H1 (cell line): Measurements from ENCODE around the gene DSC3.

Source experiments
- MAFK ChIP-seq: IDR thresholded peaks from 2 replicates; pipeline ENCODE4 v1.6.1; 2012; ENCODE audit warnings: low read depth, mild to moderate bottlenecking, improper control_type of control experiment, low read length
- TF ChIP-seq, protein P1 (sequence below), 3 experiments: IDR thresholded peaks; 1 replicate in 2 of 3; 2 replicates in 1 of 3; pipeline versions ENCODE4 v1.5.1 to v1.6.1; 2011; ENCODE audit warnings: low read length in 3 of 3, mild to moderate bottlenecking in 3 of 3, inconsistent platforms in 2 of 3, low read depth in 1 of 3, moderate library complexity in 1 of 3; ENCODE audit not compliant: insufficient read depth in 1 of 3; ENCODE audit errors: control extremely low read depth in 1 of 3
- TF ChIP-seq, protein P2 (sequence below): IDR thresholded peaks from 2 replicates; pipeline ENCODE4 v1.6.1; 2011; ENCODE audit warnings: low read depth, mild to moderate bottlenecking, low read length; ENCODE audit not compliant: insufficient read depth

DNA sequence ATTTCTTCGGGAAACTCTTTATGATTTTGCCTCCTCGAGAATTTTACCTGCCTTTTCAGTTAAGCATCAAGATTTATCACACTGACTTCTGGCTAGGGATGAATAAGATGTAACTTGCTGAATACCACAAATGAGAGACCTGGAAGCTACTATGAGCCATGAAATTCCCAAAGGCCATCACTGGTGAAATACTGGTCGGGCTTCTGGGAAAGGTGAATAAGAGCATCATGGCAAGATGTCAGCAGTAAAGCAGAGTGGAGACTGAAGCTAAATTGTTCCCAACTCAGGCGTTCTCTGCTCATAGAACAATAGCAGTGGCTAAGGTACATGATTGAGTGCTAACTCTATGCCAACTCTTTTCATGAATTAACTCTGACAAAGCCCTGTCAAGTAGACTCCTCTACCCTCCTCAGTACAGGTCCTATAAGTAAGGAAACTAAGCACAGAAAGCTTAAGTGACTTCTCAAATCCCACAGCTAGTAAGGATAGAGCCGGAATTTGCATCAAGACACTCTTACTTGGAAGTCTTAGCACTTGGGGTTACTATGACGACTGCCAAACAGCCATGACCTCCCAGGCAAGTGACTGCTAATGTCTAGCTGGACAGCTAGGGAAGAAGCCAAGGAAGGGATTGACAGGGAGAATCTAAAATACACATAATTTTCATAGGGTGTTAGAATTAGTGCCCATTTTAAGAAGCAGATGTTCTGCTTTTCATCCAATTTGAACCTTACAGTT is 22.7 kb upstream of the DSC3 start:
- TF ChIP-seq MAFK = no peak
- TF ChIP-seq, protein P1, sequence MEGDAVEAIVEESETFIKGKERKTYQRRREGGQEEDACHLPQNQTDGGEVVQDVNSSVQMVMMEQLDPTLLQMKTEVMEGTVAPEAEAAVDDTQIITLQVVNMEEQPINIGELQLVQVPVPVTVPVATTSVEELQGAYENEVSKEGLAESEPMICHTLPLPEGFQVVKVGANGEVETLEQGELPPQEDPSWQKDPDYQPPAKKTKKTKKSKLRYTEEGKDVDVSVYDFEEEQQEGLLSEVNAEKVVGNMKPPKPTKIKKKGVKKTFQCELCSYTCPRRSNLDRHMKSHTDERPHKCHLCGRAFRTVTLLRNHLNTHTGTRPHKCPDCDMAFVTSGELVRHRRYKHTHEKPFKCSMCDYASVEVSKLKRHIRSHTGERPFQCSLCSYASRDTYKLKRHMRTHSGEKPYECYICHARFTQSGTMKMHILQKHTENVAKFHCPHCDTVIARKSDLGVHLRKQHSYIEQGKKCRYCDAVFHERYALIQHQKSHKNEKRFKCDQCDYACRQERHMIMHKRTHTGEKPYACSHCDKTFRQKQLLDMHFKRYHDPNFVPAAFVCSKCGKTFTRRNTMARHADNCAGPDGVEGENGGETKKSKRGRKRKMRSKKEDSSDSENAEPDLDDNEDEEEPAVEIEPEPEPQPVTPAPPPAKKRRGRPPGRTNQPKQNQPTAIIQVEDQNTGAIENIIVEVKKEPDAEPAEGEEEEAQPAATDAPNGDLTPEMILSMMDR (IDR thresholded peaks at IDR 0.05; ENCODE audit: control extremely low read depth in 1 of 3, insufficient read depth in 1 of 3, low read depth in 1 of 3, low read length in 3 of 3) = no peak
- TF ChIP-seq, protein P2, sequence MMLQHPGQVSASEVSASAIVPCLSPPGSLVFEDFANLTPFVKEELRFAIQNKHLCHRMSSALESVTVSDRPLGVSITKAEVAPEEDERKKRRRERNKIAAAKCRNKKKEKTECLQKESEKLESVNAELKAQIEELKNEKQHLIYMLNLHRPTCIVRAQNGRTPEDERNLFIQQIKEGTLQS = no peak
